ENCODE results near the gene CCDC192.
A peak's percentile ranks its signal among the peaks of the same experiment; 100 is the strongest.

Gene CCDC192

DNA sequence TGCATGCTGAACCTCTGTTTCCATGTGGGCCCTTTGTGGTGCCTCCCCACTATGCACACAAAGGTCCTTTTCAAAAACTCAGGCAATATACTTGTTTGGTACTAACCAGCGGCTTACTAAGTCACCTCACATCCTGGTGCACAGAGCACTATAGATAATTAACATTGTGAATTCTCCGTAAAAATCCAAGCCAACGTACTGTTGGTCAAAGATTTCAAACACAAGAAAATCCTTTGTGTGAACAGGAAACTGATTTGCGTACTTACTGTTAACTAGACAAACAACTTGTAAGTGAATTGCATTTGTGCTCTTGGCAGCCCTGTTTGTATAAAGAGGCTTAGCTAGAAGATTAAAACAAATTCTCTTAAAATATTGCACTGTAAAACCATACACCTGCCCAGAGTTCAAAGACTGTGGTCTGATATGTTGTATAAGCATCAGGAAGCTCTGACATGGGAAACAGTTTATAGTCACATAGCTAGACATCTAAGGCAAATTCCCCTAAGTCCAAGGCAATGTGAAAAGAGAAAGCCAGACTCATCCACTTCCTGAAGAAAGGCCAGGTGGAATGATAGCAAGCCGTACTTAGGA lies 255.3 kb downstream of the CCDC192 start:
- TF ChIP-seq, protein P1, sequence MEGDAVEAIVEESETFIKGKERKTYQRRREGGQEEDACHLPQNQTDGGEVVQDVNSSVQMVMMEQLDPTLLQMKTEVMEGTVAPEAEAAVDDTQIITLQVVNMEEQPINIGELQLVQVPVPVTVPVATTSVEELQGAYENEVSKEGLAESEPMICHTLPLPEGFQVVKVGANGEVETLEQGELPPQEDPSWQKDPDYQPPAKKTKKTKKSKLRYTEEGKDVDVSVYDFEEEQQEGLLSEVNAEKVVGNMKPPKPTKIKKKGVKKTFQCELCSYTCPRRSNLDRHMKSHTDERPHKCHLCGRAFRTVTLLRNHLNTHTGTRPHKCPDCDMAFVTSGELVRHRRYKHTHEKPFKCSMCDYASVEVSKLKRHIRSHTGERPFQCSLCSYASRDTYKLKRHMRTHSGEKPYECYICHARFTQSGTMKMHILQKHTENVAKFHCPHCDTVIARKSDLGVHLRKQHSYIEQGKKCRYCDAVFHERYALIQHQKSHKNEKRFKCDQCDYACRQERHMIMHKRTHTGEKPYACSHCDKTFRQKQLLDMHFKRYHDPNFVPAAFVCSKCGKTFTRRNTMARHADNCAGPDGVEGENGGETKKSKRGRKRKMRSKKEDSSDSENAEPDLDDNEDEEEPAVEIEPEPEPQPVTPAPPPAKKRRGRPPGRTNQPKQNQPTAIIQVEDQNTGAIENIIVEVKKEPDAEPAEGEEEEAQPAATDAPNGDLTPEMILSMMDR (IDR thresholded peaks at IDR 0.05; ENCODE audit: low read depth, low read length) = no peak
- no peak overlapping the region for H3K4me3 ChIP-seq (ENCODE audit: low read depth, low read length)
- no peaks in the 10 kb centered on the region for H3K36me3 ChIP-seq
- H3K27ac ChIP-seq = peak overlapping the region; percentile 5; the same call in 1 of the 2 replicates
- no peaks in the 10 kb centered on the region for H3K9me3 ChIP-seq (ENCODE audit: severe bottlenecking)
- DNase-seq = no peak
- no peaks in the 10 kb centered on the region for H3K27me3 ChIP-seq (ENCODE audit: insufficient read depth, low read depth, severe bottlenecking)

DNA sequence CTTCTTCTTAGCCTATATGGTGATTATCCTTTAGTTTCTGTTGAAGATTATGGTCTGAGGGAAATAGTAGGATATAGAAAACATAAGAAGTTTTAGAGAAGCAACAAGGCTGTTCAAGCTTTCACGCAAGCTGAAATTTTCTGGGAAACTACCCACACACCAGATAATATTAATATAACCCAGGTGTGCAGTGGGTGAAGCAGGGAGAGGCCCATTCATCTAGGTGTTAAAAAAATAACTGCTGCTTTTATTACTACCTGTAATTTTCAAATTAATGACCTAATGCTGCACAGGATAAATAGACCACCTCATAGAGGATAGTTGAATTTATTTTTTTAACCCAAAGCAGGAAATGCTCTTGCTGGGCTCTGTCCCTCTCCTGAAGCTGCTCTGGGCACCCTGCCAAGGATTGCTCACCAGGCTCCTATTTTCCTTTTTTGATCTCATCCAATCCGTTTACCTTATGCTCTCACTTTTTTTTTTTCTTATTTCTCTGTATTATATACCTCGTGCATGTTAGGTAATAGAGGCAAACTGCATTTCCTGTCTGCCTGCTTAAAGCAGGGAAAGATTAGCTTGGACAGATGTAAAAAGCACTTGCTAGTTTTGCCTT lies 256.1 kb downstream of the CCDC192 start:
- H3K9me3 ChIP-seq (ENCODE audit: severe bottlenecking) = no peaks in the 10 kb centered on the region
- TF ChIP-seq, protein P1 (IDR thresholded peaks at IDR 0.05; ENCODE audit: low read depth, low read length) = no peak
- H3K4me3 ChIP-seq (ENCODE audit: low read depth, low read length) = no peak overlapping the region
- H3K36me3 ChIP-seq = no peaks in the 10 kb centered on the region
- H3K27ac ChIP-seq = no peak overlapping the region
- peak; percentile 62 for DNase-seq
- no peaks in the 10 kb centered on the region for H3K27me3 ChIP-seq (ENCODE audit: insufficient read depth, low read depth, severe bottlenecking)

DNA sequence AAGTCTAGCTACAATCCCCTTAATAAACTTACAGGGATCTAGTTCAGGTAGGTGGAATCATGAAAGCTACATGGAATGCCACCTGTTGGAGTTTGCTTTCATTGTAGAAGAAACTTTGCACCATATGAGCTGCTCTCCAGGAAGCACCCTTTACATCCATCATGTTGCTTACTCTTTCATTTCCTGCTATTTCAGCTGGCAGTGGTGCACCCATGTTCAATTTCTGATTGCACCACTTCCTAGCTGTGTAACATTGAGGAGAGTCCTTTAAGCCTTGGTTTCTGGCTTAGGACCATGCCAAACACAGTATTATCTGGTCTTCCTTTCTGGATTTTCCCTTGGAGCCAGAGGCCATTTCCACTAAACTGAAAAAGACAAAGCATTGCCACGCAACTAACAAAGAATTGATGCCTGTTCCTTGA lies 257.1 kb downstream of the CCDC192 start:
- Histone ChIP-seq H3K36me3 (no peaks in the 10 kb centered on the region), H3K4me3 (ENCODE audit: low read depth, low read length) (no peak overlapping the region), H3K27ac (no peak overlapping the region), H3K27me3 (ENCODE audit: insufficient read depth, low read depth, severe bottlenecking) (no peaks in the 10 kb centered on the region), H3K9me3 (ENCODE audit: severe bottlenecking) (no peaks in the 10 kb centered on the region)
- no peak for DNase-seq
- TF ChIP-seq, protein P1 (IDR thresholded peaks at IDR 0.05; ENCODE audit: low read depth, low read length) = no peak

DNA sequence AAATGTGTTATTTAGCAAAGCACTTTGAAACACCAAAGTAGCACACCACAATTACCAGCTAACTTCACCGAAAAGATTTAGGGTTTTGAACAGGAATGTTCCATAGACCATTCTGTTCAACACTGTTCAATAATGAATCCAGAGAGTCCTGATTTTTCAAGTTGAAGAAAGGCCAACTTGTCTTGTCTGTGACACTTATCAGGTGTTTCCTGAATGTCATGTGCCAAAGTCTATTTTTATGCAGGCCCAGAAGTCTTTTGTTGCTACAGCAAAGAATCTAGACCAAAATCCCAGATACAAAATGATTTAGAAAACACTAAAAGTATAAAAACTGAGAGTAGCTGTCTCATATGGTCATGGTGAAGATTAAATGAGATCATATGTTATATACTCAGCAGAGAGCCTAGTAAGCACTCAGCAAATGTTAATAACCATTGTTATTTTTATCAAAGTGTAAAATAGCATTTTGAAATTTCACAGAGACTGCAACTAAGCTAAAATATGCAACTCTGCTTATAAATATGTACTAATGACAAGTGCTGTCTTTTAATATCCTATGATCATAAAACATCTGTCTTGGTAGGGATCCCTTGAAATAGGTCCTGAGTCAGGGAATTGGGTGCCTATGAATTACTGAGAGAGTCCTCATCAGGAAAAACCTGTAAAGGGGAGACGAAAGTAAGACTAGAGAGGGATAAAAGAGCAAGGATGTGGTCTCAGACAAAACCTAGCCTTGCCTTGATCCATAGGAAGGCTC lies 258.0 kb downstream of the CCDC192 start:
- no peak for DNase-seq
- Histone ChIP-seq H3K36me3 (no peaks in the 10 kb centered on the region), H3K4me3 (ENCODE audit: low read depth, low read length) (no peak overlapping the region), H3K9me3 (ENCODE audit: severe bottlenecking) (no peaks in the 10 kb centered on the region), H3K27ac (no peak overlapping the region), H3K27me3 (ENCODE audit: insufficient read depth, low read depth, severe bottlenecking) (no peaks in the 10 kb centered on the region)
- TF ChIP-seq, protein P1 (IDR thresholded peaks at IDR 0.05; ENCODE audit: low read depth, low read length) = no peak

DNA sequence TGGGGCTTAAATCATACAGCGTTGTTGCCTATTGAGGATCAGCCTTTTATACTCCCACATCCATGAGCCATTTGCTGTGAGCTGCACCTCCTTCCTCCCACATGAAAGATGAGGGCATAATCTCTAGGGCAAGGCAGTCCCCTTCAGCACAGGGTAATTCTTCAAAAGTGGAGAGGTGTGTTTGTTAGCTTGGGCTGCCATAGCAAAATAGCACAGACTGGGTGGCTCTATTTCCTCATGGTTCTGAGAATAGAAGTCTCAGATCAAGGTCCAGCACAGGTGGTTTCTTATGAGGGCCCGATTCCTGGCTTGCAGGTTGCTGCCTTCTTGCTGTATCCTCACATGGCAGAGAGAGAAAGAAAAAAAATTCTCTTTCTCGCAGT lies 258.6 kb downstream of the CCDC192 start:
- DNase-seq = no peak
- Histone ChIP-seq H3K4me3 (ENCODE audit: low read depth, low read length) (no peak overlapping the region), H3K9me3 (ENCODE audit: severe bottlenecking) (no peaks in the 10 kb centered on the region), H3K27me3 (ENCODE audit: insufficient read depth, low read depth, severe bottlenecking) (no peaks in the 10 kb centered on the region), H3K27ac (no peak overlapping the region), H3K36me3 (no peaks in the 10 kb centered on the region)
- TF ChIP-seq, protein P1 (IDR thresholded peaks at IDR 0.05; ENCODE audit: low read depth, low read length) = no peak

Measured in WERI-Rb-1 (cell line).